ENCODE measurements around the gene SDK1. TPM values are rescaled to one million over a fixed set of nuclear protein-coding genes. Genes with fewer than 3 reads are reported as not detected.
"Not testable (repeated sequence)": the region's sequence is repeated elsewhere in the genome, so short reads cannot be mapped to it uniquely, and the experiment has no call there.

The SDK1 gene
- total RNA-seq, 1 experiment from 2014 or later: 7.1 TPM

GRCh38 chr7:3696113-3696512, 395.1 kb downstream of the SDK1 start:
- no peak for DNase-seq
- no peaks in the 10 kb centered on the region; the same call in 1 of the 2 replicates for H3K27me3 ChIP-seq (replicated peaks; ENCODE audit: control insufficient read depth, insufficient read depth, low read length)
- no peak overlapping the region for H3K4me3 ChIP-seq (ENCODE audit: low read depth, low read length)
- H3K9me3 Mint-ChIP-seq (ENCODE audit: unreplicated experiment): no peaks in the 10 kb centered on the region
- H3K27me3 Mint-ChIP-seq (ENCODE audit: insufficient read depth, unreplicated experiment): no peaks in the 10 kb centered on the region
- H3K27ac Mint-ChIP-seq (ENCODE audit: unreplicated experiment): no peak overlapping the region
- no peaks in the 10 kb centered on the region for H3K36me3 ChIP-seq (ENCODE audit: control insufficient read depth, insufficient read depth, low read length)
- no TSS peak for BruUV-seq (replicated peaks)
- no peaks in the 10 kb centered on the region for H3K9me3 ChIP-seq
- ChIA-PET CTCF (no interaction called here), POLR2A (no interaction called here)
- no peaks in the 10 kb centered on the region for H3K36me3 Mint-ChIP-seq (ENCODE audit: insufficient read depth, unreplicated experiment)
- no peaks in the 10 kb centered on the region for H3K4me1 ChIP-seq
- no peak overlapping the region for H3K4me3 Mint-ChIP-seq (ENCODE audit: unreplicated experiment)
- intact Hi-C loops (cut with micrococcal nuclease; ENCODE audit: unreplicated experiment): no loop called here
- TF ChIP-seq CTCF (IDR thresholded peaks at IDR 0.05; ENCODE audit: insufficient read depth in 1 of 2, low read depth in 1 of 2, low read length in 1 of 2, severe bottlenecking in 1 of 2, unreplicated experiment in 1 of 2): no peak
- H3K4me1 Mint-ChIP-seq (ENCODE audit: low read depth, unreplicated experiment): no peaks in the 10 kb centered on the region

- POLR2A ChIA-PET: no interaction called here
Measured at GRCh38 chr7:3697472-3697871, 396.4 kb downstream of the SDK1 start.

GRCh38 chr7:3705258-3705657, 404.2 kb downstream of the SDK1 start:
- TF ChIP-seq CTCF (IDR thresholded peaks at IDR 0.05; ENCODE audit: insufficient read depth in 1 of 2, low read depth in 1 of 2, low read length in 1 of 2, severe bottlenecking in 1 of 2, unreplicated experiment in 1 of 2): no peak
- H3K36me3 ChIP-seq (ENCODE audit: control insufficient read depth, insufficient read depth, low read length): no peaks in the 10 kb centered on the region
- Mint-ChIP-seq H3K4me1 (ENCODE audit: low read depth, unreplicated experiment) (no peaks in the 10 kb centered on the region), H3K9me3 (ENCODE audit: unreplicated experiment) (peaks cover 11% of the 10 kb centered on the region), H3K4me3 (ENCODE audit: unreplicated experiment) (no peak overlapping the region), H3K27me3 (ENCODE audit: insufficient read depth, unreplicated experiment) (no peaks in the 10 kb centered on the region), H3K27ac (ENCODE audit: unreplicated experiment) (no peak overlapping the region), H3K36me3 (ENCODE audit: insufficient read depth, unreplicated experiment) (no peaks in the 10 kb centered on the region)
- POLR2A ChIA-PET: no interaction called here
- no peak for DNase-seq
- intact Hi-C loops (cut with micrococcal nuclease; ENCODE audit: unreplicated experiment): no loop called here
- no peaks in the 10 kb centered on the region for H3K4me1 ChIP-seq
- H3K4me3 ChIP-seq (ENCODE audit: low read depth, low read length): no peak overlapping the region
- no peaks in the 10 kb centered on the region for H3K27me3 ChIP-seq (replicated peaks; ENCODE audit: control insufficient read depth, insufficient read depth, low read length)
- BruUV-seq (replicated peaks): no TSS peak
- CTCF ChIA-PET: no interaction called here
- H3K9me3 ChIP-seq: no peaks in the 10 kb centered on the region

More at GRCh38 chr7:3697472-3697871, 396.4 kb downstream of the SDK1 start:
- no peak overlapping the region for H3K4me3 ChIP-seq (ENCODE audit: low read depth, low read length)
- H3K4me1 Mint-ChIP-seq (ENCODE audit: low read depth, unreplicated experiment): no peaks in the 10 kb centered on the region
- H3K36me3 ChIP-seq (ENCODE audit: control insufficient read depth, insufficient read depth, low read length): no peaks in the 10 kb centered on the region
- no peaks in the 10 kb centered on the region for H3K27me3 Mint-ChIP-seq (ENCODE audit: insufficient read depth, unreplicated experiment)
- no peak for TF ChIP-seq CTCF (IDR thresholded peaks at IDR 0.05; ENCODE audit: insufficient read depth in 1 of 2, low read depth in 1 of 2, low read length in 1 of 2, severe bottlenecking in 1 of 2, unreplicated experiment in 1 of 2)
- H3K9me3 Mint-ChIP-seq (ENCODE audit: unreplicated experiment): no peaks in the 10 kb centered on the region
- H3K4me1 ChIP-seq: no peaks in the 10 kb centered on the region
- CTCF ChIA-PET: no interaction called here
- H3K36me3 Mint-ChIP-seq (ENCODE audit: insufficient read depth, unreplicated experiment): no peaks in the 10 kb centered on the region
- intact Hi-C loops (cut with micrococcal nuclease; ENCODE audit: unreplicated experiment): no loop called here
- H3K9me3 ChIP-seq: no peaks in the 10 kb centered on the region
- no peak overlapping the region for H3K27ac Mint-ChIP-seq (ENCODE audit: unreplicated experiment)
- no peak for DNase-seq
- BruUV-seq (replicated peaks): no TSS peak
- H3K4me3 Mint-ChIP-seq (ENCODE audit: unreplicated experiment): no peak overlapping the region
- no peaks in the 10 kb centered on the region; the same call in 1 of the 2 replicates for H3K27me3 ChIP-seq (replicated peaks; ENCODE audit: control insufficient read depth, insufficient read depth, low read length)

GRCh38 chr7:3706091-3706490, 405.0 kb downstream of the SDK1 start:
- DNase-seq; H3K4me3 Mint-ChIP-seq (ENCODE audit: unreplicated experiment); H3K4me1 ChIP-seq; H3K27me3 ChIP-seq (replicated peaks; ENCODE audit: control insufficient read depth, insufficient read depth, low read length); intact Hi-C loops (cut with micrococcal nuclease; ENCODE audit: unreplicated experiment); H3K36me3 ChIP-seq (ENCODE audit: control insufficient read depth, insufficient read depth, low read length); H3K4me1 Mint-ChIP-seq (ENCODE audit: low read depth, unreplicated experiment); BruUV-seq (replicated peaks); H3K27ac Mint-ChIP-seq (ENCODE audit: unreplicated experiment); H3K4me3 ChIP-seq (ENCODE audit: low read depth, low read length); H3K36me3 Mint-ChIP-seq (ENCODE audit: insufficient read depth, unreplicated experiment); POLR2A ChIA-PET; H3K27me3 Mint-ChIP-seq (ENCODE audit: insufficient read depth, unreplicated experiment); CTCF ChIA-PET; H3K9me3 ChIP-seq: not testable (repeated sequence)
- peaks cover 11% of the 10 kb centered on the region for H3K9me3 Mint-ChIP-seq (ENCODE audit: unreplicated experiment)

Measured in Caco-2 (cell line).